ENCODE measurements around the gene BPIFB1. TPM values are rescaled to one million over a fixed set of nuclear protein-coding genes. Genes with fewer than 3 reads are reported as not detected.

Gene BPIFB1
- total RNA-seq, 1 donor from 2014 or later, result not detected

DNA sequence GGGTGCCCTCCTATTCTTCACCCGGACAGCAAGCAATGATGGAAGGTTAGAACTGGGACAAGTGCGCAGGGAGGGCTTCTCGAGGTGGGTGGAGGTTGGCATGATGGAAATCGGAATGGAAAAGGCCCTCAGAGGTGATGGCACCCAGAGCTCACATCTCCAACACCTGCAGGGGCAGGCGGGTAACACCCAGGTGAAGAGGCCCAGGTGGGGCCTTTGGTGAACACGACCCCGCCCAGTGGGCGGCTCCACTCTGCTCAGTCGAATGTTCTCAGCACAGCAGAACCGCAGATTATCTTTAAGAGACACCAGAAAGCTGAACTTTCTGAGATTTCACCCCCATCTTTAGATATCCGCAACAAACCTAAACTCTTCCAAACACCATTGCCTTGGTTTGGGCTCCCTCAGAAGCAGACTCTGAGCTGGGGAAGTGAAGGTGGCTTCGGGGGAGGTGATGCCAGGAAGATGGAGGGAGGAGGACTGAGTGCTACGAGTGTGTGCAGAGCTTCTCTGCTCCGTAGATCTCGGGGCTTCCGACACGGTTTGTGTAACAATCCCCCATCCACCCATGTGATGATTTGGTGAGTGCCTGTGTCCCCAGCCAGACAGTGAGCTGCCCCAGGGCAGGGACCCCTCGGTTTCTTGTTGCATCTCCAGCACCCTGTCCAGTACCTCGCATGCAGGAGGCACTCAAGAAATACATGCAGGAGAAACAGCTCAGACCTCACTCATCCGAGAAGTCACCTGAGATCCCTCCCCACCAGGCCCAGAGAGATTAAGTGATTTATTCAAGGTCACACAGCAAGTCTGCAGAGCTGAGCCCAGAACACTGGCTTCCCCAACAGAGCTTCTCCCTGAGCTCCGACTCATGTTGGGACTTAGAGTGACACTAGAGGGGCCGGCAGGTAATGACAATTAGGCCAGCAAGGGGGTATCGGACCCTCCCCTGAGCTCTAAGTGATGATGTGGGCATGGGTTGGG, 45.4 kb downstream of the BPIFB1 start:
- no peak for DNase-seq (ENCODE audit: low read depth)

DNA sequence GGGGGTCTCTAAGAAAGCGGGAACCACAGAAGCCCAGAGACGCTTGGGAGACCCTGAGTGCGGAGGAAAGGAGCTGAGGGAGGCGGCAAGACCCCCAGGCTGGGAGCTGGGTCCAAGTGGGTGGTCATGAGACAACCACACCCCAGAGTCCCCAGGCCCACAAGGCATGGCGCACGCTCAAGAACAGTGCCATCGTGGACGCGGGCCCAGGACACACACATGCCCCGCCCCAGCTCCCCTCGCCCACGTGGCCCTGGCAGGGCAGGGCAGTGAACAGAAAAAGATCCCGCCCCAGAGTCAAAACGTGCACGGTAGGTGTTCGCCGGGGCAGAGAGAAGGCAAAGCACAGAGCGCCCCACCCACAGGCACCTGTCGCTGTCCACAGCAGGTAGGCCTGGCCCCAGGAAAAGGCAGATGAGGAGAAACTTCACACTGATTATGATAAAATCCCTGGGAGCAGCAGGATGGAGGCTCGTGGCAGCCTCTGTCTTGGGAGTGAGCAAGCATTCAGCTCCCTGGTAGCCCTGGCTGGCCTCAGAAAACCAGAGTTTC, 50.0 kb downstream of the BPIFB1 start:
- no peak for DNase-seq (ENCODE audit: low read depth)

DNA sequence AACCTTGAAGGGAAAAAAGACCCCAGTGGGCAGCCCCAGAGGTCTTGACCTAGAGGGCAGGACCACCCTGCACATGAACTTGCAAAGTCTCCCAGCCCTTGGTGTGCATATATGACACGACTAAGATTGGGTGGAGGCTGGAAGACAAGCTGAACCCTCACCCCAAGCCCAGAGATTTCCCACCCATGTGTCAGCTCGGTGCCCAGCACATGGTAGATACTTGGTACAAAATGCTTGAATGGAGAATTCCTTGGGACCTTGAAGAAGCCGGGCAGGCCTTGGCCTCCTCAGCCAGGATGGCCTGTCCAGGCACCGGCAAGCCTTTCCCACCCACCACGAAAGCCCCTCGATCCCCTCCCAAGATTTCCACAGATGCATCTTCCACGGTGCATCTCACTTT, 50.6 kb downstream of the BPIFB1 start:
- no peak for DNase-seq (ENCODE audit: low read depth)

DNA sequence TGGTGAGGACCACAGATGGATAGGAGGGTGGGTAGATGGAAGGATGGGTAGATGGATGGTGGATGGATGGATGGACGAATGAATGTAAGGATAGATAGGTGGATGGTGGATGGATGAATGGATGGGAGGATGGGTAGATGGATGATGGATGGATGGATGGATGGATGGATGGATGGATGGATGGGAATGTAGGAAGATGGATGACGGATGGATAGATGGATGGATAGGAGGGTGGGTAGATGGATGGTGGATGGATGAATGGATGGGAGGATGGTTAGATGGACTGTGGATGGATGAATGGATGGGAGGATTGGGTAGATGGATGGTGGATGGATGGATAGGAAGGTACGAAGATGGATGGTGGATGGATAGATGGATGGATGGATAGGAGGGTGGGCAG, 51.1 kb downstream of the BPIFB1 start:
- DNase-seq (ENCODE audit: low read depth), result no peak

DNA sequence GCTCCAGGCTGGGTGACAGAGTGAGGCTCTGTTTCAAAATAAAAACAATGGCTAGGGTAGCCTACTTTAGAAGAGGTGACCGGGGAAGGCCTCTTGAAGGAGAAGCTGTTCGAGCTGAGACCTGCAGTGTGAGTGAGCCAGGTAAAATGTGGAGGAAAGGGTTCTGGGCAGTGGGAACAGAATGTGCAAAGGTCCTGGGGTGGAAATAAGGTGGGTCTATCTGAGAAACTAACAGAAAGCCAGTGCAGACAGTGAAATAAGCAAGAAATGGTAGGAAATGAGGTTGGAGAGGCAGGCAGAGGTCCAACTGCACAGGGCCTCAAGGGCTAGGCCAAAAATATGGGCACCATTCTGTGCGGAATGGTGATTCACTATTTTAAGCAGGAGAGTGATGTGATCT, 53.4 kb downstream of the BPIFB1 start:
- no peak for DNase-seq (ENCODE audit: low read depth)

DNA sequence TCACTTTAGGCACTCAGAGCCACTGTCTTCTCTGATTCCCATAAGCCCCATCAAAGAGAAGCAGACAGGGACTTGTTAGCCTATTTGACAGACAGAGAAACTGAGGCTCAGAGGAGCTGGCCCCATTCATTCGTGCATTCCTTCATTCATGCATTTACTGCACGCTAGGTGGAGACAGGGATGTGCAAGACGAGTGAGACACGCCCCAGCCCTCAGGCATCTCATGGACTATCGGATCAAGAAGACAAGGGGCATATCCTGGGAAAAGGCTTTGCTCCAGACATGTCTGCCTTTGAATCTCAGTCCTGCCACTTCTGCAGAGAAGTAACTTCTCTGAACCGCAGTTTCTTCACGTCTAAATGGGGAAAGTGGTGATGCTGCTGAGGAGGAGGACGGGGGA, 54.1 kb downstream of the BPIFB1 start:
- no peak for DNase-seq (ENCODE audit: low read depth)

DNA sequence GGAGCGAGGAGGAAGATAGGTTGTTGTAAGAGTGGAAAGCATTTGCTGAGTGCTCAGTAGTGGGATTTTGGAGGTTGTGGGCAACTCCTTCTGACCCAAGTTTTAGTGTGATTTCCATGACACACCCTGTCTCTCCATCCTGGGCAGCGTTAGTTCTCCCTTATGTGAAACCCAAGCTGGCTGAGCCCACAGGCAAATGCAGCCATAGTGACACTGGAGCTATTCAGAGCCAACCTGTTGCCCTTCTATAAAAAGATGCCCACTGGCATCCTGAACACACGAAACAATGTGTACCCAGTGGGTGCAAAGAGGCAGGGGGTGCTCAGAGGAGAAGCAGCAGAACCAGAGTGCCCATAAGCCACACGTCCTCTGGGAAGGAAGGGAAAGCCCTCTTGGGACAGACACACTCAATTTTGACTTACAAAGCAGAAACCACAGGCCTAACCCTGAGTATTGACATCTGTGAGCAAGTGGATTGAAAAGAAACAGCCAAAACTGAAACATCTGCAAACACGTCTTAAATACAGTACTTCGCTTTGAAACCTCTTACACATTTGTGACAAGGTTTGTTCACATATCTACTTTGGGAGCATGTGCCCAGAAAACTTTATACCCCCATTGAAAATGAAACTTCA, 54.6 kb downstream of the BPIFB1 start:
- DNase-seq (ENCODE audit: low read depth), result no peak

DNA sequence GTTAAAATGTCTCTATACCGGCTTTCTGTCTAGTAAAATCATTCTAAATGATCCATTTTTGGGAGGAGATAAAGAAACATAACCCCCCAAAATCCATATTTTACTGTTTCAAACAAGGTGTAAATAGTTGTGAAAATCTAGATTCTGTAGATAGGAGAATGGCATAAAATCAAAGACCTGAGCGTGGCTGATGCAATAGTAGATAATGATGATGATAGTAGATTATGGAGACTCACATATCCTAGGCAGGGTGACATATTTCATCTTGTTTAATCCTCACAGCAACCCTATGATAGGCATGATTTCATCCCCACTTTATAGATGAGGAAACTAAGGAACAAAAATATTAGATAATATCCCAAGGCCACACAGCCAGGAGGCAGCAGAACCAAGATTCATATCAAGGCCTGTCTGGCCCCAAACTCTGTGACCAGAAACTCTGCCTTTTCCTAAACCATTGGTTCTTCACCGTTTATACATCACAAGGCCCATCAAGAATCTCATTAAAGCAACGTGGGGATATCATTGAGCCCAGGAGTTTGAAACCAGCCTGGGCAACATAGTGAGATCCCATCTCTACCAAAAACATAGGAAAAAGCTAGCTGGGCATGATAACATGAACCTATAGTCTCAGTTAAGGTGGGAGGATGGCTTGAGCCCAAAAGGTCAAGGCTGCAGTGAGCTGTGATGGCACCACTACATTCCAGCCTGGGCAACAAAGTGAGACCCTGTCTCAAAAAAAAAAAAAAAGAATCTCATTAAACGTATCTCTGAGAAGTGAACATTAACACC, 55.6 kb downstream of the BPIFB1 start:
- DNase-seq (ENCODE audit: low read depth), result no peak

DNA sequence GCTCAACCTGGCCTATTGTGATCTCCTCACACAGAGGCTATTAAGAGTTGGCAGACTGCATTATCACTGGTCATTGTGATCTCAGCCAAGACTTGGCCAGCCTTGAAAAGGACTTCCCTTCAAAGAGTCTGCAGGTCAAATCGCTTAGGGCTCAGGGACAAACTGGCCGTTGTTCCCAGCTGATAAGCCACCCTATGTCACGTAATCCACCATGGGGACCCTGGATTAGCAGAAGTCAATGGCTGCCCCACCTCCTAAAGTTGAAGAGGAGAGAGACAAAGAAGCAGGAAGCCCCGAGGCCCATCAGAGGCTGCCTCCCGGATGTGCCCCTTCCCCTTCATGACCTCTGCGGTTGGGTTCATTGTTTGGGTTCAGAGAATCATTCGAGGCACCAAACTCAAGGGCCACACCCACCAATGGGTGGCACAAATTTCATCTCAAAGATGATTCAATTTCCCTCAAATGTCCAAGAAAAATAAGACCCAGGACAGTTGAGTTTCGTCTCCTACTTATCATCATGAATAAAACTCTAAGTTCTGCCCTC, 56.6 kb downstream of the BPIFB1 start:
- DNase-seq (ENCODE audit: low read depth), result no peak

DNA sequence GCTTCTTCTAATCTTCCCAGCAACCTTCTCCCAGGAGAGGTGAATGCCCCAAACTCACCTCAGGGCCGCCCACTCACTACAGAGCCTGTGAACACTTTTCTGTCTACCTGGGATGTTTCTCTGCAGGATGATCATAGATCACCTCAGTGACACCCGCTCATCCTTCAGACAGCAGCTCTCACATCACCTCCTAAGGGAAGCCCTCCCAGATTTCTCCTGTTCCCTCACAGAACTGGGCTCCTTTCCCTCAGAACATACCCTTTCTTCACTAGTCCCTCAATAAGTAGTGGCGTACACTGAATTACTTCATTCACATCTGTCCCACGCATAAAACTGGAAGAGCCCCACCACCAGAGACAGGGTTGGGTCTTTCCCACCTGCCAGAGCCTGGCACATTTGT, 60.5 kb downstream of the BPIFB1 start:
- no peak for DNase-seq (ENCODE audit: low read depth)

DNA sequence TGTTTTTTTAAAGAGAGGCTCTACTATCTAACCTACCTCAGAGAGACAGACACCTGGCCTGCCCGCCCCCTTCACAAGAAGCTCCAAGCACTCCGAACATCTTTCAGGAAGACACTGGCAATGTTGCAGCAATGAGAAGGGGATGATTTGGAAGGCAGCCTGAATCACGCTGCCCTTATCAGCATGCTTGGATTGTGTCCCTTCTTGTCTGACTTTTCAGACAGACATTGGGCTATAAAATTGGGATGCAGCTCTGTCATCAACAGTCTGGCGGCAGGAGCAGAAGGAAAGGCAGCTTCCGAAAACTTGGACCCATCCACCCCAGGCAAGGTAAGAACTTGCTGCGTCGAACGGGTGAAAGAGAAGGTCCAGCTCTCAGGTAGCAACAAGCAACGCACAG, 62.3 kb downstream of the BPIFB1 start:
- no peak for DNase-seq (ENCODE audit: low read depth)

DNA sequence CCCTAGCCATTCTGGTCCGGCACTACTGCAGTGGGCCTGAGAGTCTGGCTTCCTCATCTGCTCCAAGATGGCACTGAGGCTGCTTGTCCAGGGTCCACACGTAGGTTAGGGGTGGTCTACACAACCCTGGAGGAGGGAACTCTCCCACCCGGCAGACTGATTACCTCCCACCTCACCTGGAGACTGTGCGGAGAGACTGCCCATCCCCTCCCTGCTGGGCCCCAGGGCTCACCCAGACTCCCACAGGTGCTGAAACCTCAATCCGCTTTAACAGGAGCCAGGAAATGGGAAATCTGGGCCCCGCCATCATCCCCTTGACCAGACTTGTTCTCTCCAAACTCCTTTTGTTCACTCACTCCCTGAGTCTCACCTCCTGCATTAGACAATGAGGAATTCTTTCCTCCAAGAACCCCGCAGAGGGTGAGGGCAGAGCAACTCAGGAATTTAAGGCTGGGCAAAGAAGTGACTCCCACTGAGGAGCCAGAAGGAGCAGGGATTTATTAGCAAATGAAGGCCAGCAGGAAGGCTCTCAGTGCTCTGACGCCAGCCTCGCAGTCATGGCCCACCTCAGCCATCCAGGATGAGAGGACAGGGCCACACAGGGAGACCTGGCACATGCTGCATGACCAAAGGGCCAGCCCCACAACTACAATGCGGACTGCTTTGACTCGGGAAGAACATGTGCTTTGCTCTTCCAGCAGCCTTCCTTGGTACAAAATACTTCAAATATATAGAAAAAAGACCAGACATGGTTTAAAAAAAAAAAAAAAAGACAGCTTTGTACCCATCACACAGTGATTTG, 65.3 kb downstream of the BPIFB1 start:
- DNase-seq (ENCODE audit: low read depth), result no peak

DNA sequence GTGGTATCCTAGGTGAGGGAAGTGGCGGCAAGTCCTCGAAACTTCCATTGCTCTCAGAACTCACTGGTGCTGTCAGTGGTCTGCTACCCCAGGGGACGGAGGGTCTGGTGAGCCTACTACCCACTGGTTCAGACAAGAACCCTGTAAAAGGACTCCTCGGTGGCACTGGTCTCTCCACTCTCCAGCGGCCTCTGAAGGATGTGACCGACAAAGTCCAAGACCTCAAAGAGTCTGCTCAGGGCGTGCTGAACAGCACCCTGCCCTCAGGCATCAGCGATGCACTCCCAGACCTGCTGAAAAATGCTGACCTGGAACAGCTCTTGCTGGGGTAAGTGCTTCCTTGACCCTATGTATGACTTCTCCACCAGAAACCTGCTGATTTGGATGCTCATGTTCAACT, 66.5 kb downstream of the BPIFB1 start:
- no peak for DNase-seq (ENCODE audit: low read depth)

DNA sequence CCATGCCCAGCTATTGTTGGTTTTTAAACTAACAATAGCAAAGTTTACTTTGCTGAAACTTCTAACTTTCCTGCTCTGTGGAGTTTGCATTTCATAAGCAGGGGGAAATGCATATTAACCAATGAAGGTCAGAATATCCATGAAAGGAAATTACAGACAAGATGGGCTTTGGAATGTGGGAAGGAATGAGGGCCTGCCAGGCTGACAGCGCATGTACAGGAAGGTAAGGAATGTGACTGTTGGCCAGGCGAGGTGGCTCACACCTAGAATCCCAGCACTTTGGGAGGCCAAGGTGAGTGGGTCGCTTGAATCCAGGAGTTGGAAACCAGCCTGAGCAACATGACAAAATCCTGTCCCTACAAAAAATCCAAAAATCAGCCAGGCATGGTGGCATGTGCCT, 68.7 kb downstream of the BPIFB1 start:
- no peak for DNase-seq (ENCODE audit: low read depth)

DNA sequence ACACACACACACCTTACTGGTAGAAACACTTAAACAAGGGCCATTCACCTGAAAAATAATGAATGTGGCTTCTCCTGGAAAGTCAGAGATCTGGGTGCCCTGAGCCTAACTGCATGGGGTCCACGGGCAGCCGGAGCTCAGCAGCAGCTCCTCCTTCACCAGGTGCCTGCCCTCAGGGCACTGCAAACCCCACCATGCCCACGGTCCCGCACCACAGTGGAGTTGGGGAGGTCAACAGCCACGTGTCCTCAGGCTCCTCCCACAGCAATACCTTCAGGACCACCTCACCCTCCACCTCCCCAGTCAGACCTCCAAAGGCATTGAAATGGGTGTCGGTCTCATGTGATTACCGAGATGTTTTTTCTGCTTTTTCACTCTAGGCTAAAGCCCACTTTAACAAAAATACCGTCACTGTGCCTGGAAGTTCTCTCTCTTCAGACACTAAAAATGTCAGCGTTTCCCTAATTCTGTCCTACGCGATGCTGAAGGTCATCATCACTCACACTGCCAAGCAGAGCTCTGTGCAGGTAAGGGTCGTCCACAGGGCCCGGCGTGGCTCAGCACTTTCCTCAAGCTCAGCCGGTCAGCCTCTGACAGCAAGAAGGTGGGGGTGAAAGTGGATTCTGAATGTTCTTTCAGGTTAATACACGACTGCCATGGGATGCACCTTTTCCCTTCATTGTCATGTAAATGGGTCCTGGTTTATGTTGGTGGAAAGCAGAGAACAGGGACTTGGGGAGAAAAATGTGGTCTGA, 69.4 kb downstream of the BPIFB1 start:
- DNase-seq (ENCODE audit: low read depth), result no peak

DNA sequence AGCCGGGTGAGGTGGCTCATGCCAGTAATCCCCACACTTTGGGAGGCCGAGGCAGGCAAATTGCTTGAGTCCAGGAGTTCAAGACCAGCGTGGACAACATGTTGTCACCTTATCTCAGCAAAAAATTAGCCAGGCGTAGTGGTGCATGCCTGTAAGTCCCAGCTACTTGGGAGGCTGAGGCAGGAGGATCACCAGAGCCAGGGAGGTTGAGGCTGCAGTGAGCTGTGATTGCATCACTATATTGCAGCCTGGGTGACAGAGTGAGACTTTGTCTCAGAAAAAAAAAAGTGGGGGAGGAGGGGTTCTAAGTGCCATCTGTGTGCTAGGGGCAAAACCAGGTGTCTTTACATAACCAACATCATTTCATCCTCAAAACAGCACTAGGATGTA, 70.0 kb downstream of the BPIFB1 start:
- DNase-seq (ENCODE audit: low read depth), result no peak

Measured in renal cortical epithelial cell (primary cell).